ENCODE results near the gene MYO19.

MYO19 gene

GRCh38 chr17:36469733-36470132, 64.9 kb downstream of the MYO19 start:
- H3K4me3 ChIP-seq (ENCODE audit: control insufficient read depth, low read depth, low read length): no peak overlapping the region
- no peak for TF ChIP-seq CTCF (conservative IDR thresholded peaks at IDR 0.05; ENCODE audit: control insufficient read depth, insufficient read depth, low read depth, low read length)
- no peak for DNase-seq (ENCODE audit: low read depth)

GRCh38 chr17:36468903-36469635, 65.6 kb downstream of the MYO19 start:
- TF ChIP-seq CTCF (conservative IDR thresholded peaks at IDR 0.05; ENCODE audit: control insufficient read depth, insufficient read depth, low read depth, low read length): no peak
- DNase-seq (ENCODE audit: low read depth): no peak

GRCh38 chr17:36464765-36465088, 69.9 kb downstream of the MYO19 start:
- TF ChIP-seq CTCF (conservative IDR thresholded peaks at IDR 0.05; ENCODE audit: control insufficient read depth, insufficient read depth, low read depth, low read length): no peak
- no peak for DNase-seq (ENCODE audit: low read depth)
- H3K4me3 ChIP-seq (ENCODE audit: control insufficient read depth, low read depth, low read length): no peak overlapping the region

More at GRCh38 chr17:36468903-36469635, 65.6 kb downstream of the MYO19 start:
- no peak overlapping the region for H3K4me3 ChIP-seq (ENCODE audit: control insufficient read depth, low read depth, low read length)

- no peak for TF ChIP-seq CTCF (conservative IDR thresholded peaks at IDR 0.05; ENCODE audit: control insufficient read depth, insufficient read depth, low read depth, low read length)
- no peak overlapping the region for H3K4me3 ChIP-seq (ENCODE audit: control insufficient read depth, low read depth, low read length)
- DNase-seq (ENCODE audit: low read depth): peak; percentile 75
Observed at GRCh38 chr17:36463916-36464764, 70.5 kb downstream of the MYO19 start.

- H3K4me3 ChIP-seq (ENCODE audit: control insufficient read depth, low read depth, low read length): no peak overlapping the region
- no peak for DNase-seq (ENCODE audit: low read depth)
- TF ChIP-seq CTCF (conservative IDR thresholded peaks at IDR 0.05; ENCODE audit: control insufficient read depth, insufficient read depth, low read depth, low read length): no peak
Observed at GRCh38 chr17:36461330-36462110, 73.1 kb downstream of the MYO19 start.

- no peak for TF ChIP-seq CTCF (conservative IDR thresholded peaks at IDR 0.05; ENCODE audit: control insufficient read depth, insufficient read depth, low read depth, low read length)
Observed at GRCh38 chr17:36460265-36460937, 74.3 kb downstream of the MYO19 start.

More at GRCh38 chr17:36460265-36460937, 74.3 kb downstream of the MYO19 start:
- no peak overlapping the region for H3K4me3 ChIP-seq (ENCODE audit: control insufficient read depth, low read depth, low read length)
- DNase-seq (ENCODE audit: low read depth): no peak
